ENCODE measurements around the gene PFKL. TPM values are rescaled to one million over a fixed set of nuclear protein-coding genes. Genes with fewer than 3 reads are reported as not detected.

Gene PFKL
- total RNA-seq, 6 experiments from 2014 or later: 100 to 123 (median 107) TPM

- DNase-seq: no peak
- H3K27ac Mint-ChIP-seq: no peak overlapping the region
- no peak overlapping the region for H3K4me3 Mint-ChIP-seq
- no peaks in the 10 kb centered on the region for H3K36me3 Mint-ChIP-seq (ENCODE audit: low read depth)
- no peak for TF ChIP-seq CTCF (IDR thresholded peaks at IDR 0.05)
- peaks cover 31% of the 10 kb centered on the region for H3K27me3 Mint-ChIP-seq (ENCODE audit: insufficient read depth)
- no peaks in the 10 kb centered on the region for H3K4me1 Mint-ChIP-seq (ENCODE audit: low read depth)
- no peaks in the 10 kb centered on the region for H3K9me3 Mint-ChIP-seq
These were observed 28.1 kb upstream of the PFKL start for GRCh38 chr21:44271558-44272283.

- no peak for TF ChIP-seq CTCF (IDR thresholded peaks at IDR 0.05)
- Mint-ChIP-seq H3K27ac (no peak overlapping the region), H3K27me3 (ENCODE audit: insufficient read depth) (peaks cover 31% of the 10 kb centered on the region), H3K4me1 (ENCODE audit: low read depth) (no peaks in the 10 kb centered on the region), H3K36me3 (ENCODE audit: low read depth) (no peaks in the 10 kb centered on the region), H3K4me3 (no peak overlapping the region), H3K9me3 (no peaks in the 10 kb centered on the region)
- no peak for DNase-seq
These were observed 27.5 kb upstream of the PFKL start for GRCh38 chr21:44272284-44272858.

- Mint-ChIP-seq H3K4me3 (no peak overlapping the region), H3K36me3 (ENCODE audit: low read depth) (no peaks in the 10 kb centered on the region), H3K9me3 (no peaks in the 10 kb centered on the region), H3K27me3 (ENCODE audit: insufficient read depth) (peaks cover 32% of the 10 kb centered on the region), H3K4me1 (ENCODE audit: low read depth) (no peaks in the 10 kb centered on the region), H3K27ac (no peak overlapping the region)
- TF ChIP-seq CTCF (IDR thresholded peaks at IDR 0.05): no peak
- no peak for DNase-seq
These were observed 26.8 kb upstream of the PFKL start for GRCh38 chr21:44273046-44273445.

GRCh38 chr21:44275041-44275440, 24.8 kb upstream of the PFKL start:
- no peak for TF ChIP-seq CTCF (IDR thresholded peaks at IDR 0.05)
- Mint-ChIP-seq H3K4me3 (no peak overlapping the region), H3K9me3 (no peaks in the 10 kb centered on the region), H3K27ac (no peak overlapping the region), H3K27me3 (ENCODE audit: insufficient read depth) (peaks cover 38% of the 10 kb centered on the region), H3K36me3 (ENCODE audit: low read depth) (no peaks in the 10 kb centered on the region), H3K4me1 (ENCODE audit: low read depth) (no peaks in the 10 kb centered on the region)
- DNase-seq: no peak

GRCh38 chr21:44279354-44280260, 20.2 kb upstream of the PFKL start:
- TF ChIP-seq CTCF (IDR thresholded peaks at IDR 0.05): no peak
- Mint-ChIP-seq H3K27me3 (ENCODE audit: insufficient read depth) (peaks cover 38% of the 10 kb centered on the region), H3K27ac (no peak overlapping the region), H3K9me3 (no peaks in the 10 kb centered on the region), H3K4me1 (ENCODE audit: low read depth) (no peaks in the 10 kb centered on the region), H3K36me3 (ENCODE audit: low read depth) (no peaks in the 10 kb centered on the region), H3K4me3 (no peak overlapping the region)
- no peak for DNase-seq

Measured in HFFc6 (cell line).